ENCODE data around the gene PPP1R7.

DNA sequence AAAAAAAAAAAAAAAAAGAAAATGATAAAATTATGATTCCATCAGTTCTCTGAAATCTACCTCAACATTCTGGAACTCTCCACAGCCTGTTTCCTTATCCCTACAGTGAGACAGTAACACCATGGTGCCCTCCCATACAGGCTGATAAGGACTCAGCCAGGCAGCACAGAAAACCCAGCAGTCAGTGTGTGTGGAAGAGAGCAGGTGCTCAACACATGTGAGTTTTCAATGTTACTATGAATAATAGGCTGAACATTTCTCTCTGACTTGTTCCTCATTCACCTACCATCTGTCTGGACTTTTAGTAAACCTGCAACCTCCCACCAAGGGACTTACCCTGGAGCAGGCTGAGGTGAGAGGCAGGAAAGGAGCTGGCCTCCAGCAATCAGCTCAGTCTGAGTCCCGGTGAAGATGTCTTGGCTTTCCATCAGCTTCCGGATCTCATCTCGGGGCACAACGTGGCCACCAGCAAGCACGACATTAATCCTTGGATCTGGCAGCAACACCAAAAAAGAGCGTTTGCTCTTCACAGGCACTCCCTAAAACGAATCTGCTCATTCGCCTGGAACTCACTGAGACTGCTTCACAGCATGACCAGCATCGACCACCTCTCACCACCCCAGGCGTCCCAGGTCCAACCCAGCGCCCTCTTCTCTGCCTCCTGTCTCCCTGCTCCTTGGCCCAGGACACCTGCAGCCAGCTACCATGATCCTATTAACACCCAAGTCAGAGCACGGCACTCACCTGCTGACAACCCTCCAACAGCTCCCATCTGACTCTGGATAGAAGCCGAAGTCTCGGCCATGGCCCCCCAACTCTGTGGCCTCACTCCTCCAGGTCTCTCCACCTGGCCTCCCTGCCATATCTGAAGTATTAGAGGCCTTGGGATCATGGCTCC, 17.5 kb upstream of the PPP1R7 start:
- TF ChIP-seq, protein P1, sequence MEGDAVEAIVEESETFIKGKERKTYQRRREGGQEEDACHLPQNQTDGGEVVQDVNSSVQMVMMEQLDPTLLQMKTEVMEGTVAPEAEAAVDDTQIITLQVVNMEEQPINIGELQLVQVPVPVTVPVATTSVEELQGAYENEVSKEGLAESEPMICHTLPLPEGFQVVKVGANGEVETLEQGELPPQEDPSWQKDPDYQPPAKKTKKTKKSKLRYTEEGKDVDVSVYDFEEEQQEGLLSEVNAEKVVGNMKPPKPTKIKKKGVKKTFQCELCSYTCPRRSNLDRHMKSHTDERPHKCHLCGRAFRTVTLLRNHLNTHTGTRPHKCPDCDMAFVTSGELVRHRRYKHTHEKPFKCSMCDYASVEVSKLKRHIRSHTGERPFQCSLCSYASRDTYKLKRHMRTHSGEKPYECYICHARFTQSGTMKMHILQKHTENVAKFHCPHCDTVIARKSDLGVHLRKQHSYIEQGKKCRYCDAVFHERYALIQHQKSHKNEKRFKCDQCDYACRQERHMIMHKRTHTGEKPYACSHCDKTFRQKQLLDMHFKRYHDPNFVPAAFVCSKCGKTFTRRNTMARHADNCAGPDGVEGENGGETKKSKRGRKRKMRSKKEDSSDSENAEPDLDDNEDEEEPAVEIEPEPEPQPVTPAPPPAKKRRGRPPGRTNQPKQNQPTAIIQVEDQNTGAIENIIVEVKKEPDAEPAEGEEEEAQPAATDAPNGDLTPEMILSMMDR (IDR thresholded peaks at IDR 0.05 in 8 of 11, conservative IDR thresholded peaks at IDR 0.05 in 3 of 11): no peak
- TF ChIP-seq POLR2AphosphoS5 (IDR thresholded peaks at IDR 0.05): no peak
- TF ChIP-seq POLR2A (IDR thresholded peaks at IDR 0.05): no peak
